Astrocyte of the cerebellum (primary cell): ENCODE results near the gene SENP7.
A peak's percentile ranks its signal among the peaks of the same experiment; 100 is the strongest.

Experiments
- DNase-seq: peaks from one replicate; pipeline ENCODE4 v3.0.0-alpha.2; 2011; ENCODE audit warnings: low read depth
- H3K4me3 ChIP-seq: 2 replicates; pipeline ENCODE4 v1.5.1; 2011; ENCODE audit warnings: mild to moderate bottlenecking, low read depth, low read length, moderate library complexity
- CTCF ChIP-seq: IDR thresholded peaks from 2 replicates; pipeline ENCODE4 v1.5.1; 2012; ENCODE audit warnings: low read length, low read depth, moderate library complexity, mild to moderate bottlenecking; ENCODE audit errors: missing control alignments
- in situ Hi-C: cut with HindIII; loops from 2 replicates; pipeline ENCODE4 v1.10.0; 2017; ENCODE audit warnings: low sequenced_read_pairs

SENP7 gene

GRCh38 chr3:101521211-101521701, 8.2 kb upstream of the SENP7 start:
- TF ChIP-seq CTCF, result no peak
- no peak for DNase-seq
- in situ Hi-C loops, result no loop called here
- H3K4me3 ChIP-seq, result no peak overlapping the region

- no peak for TF ChIP-seq CTCF
- H3K4me3 ChIP-seq, result no peak overlapping the region
- DNase-seq, result no peak
- in situ Hi-C loops, result no loop called here
Observed at GRCh38 chr3:101519685-101520365, 6.8 kb upstream of the SENP7 start.

GRCh38 chr3:101518421-101518871, 5.4 kb upstream of the SENP7 start:
- in situ Hi-C loops, result no loop called here

GRCh38 chr3:101513419-101513986, 491 bp upstream of the SENP7 start:
- H3K4me3 ChIP-seq, result peak overlapping the region; percentile 90
- no peak for TF ChIP-seq CTCF
- in situ Hi-C loops, result no loop called here
- DNase-seq, result no peak

More at GRCh38 chr3:101518421-101518871, 5.4 kb upstream of the SENP7 start:
- DNase-seq, result no peak
- H3K4me3 ChIP-seq, result no peak overlapping the region
- no peak for TF ChIP-seq CTCF

GRCh38 chr3:101512396-101512645, 691 bp downstream of the SENP7 start:
- in situ Hi-C loops, result no loop called here
- H3K4me3 ChIP-seq, result peak overlapping the region; percentile 90
- DNase-seq, result no peak
- TF ChIP-seq CTCF, result peak; percentile 0

- no peak overlapping the region for H3K4me3 ChIP-seq
- TF ChIP-seq CTCF, result no peak
- in situ Hi-C loops, result no loop called here
- no peak for DNase-seq
Observed at GRCh38 chr3:101509811-101510210, 3.2 kb downstream of the SENP7 start.
